ENCODE data around the gene TMEM127.

- no peak for TF ChIP-seq CTCF (IDR thresholded peaks at IDR 0.05; ENCODE audit: poor library complexity)
- no peak for TF ChIP-seq EZH2 (IDR thresholded peaks at IDR 0.05; ENCODE audit: borderline replicate concordance)
- TF ChIP-seq EZH2phosphoT487 (IDR thresholded peaks at IDR 0.05; ENCODE audit: low read depth, severe bottlenecking, unreplicated experiment), result no peak
These were observed 17.9 kb downstream of the TMEM127 start for GRCh38 chr2:96247896-96248295.

Measured in hepatocyte (in vitro differentiated cells).